Measurements from ENCODE around the gene RBMS2. TPM values are rescaled to one million over a fixed set of nuclear protein-coding genes. Genes with fewer than 3 reads are reported as not detected.
"Not testable (repeated sequence)": the region's sequence is repeated elsewhere in the genome, so short reads cannot be mapped to it uniquely, and the experiment has no call there.

RBMS2 gene
- total and polyA plus RNA-seq, 10 of the 15 experiments (the other 5 are each of a cell fraction or from before 2014, with no cell fraction given) = 0.56 to 7.1 (median 2.4) TPM

GRCh38 chr12:56493409-56494105 lies 28.1 kb upstream of the RBMS2 start:
- in situ Hi-C loops (cut with MboI); H3K4me1 ChIP-seq (ENCODE audit: control insufficient read depth, insufficient read depth, low read length); H3K27me3 ChIP-seq (replicated peaks in 1 of 2; ENCODE audit: control insufficient read depth in 2 of 2, insufficient read depth in 2 of 2, low read length in 1 of 2); H3K9ac ChIP-seq (ENCODE audit: control insufficient read depth, insufficient read depth, low read length); H3K9me3 ChIP-seq (replicated peaks; ENCODE audit: control insufficient read depth, insufficient read depth, low read length); RAD21 ChIA-PET (ENCODE audit: unreplicated experiment); SMC1A ChIA-PET (ENCODE audit: uncharacterized antibody, unreplicated experiment); DNase-seq (ENCODE audit: low read depth, low spot score); CTCF ChIA-PET; H4K20me1 ChIP-seq (ENCODE audit: control insufficient read depth, insufficient read depth); H3K79me2 ChIP-seq (ENCODE audit: control insufficient read depth, insufficient read depth, low read length); H3K4me3 ChIP-seq; intact Hi-C loops (cut with micrococcal nuclease; ENCODE audit: unreplicated experiment); FAIRE-seq; H3K36me3 ChIP-seq (ENCODE audit: control insufficient read depth in 2 of 2, insufficient read depth in 2 of 2, low read length in 1 of 2); H2AFZ ChIP-seq (ENCODE audit: control insufficient read depth, low read depth, low read length); ATAC-seq; H3K4me2 ChIP-seq (ENCODE audit: control insufficient read depth, insufficient read depth); H3K27ac ChIP-seq (ENCODE audit: control insufficient read depth, insufficient read depth); BruUV-seq (replicated peaks): not testable (repeated sequence)
- POLR2A ChIA-PET = interaction anchor here (0.7 kb wide), 1 partner anchor 507 kb away, joined by 4 read pairs; no protein-coding TSS in a partner anchor
- WGBS (ENCODE audit: insufficient coverage, insufficient replicate concordance, low lambda C conversion rate, missing lambda C conversion rate) = 88% methylated on average over 25 of the region's 31 CpGs

DNA sequence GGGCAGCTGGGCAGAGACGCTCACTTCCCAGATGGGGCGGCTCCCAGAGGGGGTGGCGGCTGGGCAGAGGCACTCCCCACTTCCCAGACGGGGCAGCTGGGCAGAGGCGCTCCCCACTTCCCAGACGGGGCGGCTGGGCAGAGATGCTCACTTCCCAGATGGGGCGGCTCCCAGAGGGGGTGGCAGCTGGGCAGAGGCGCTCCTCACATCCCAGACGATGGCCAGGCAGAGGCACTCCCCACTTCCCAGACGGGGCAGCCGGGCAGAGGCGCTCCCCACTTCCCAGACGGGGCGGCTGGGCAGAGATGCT lies 27.6 kb upstream of the RBMS2 start:
- H3K9ac ChIP-seq (ENCODE audit: control insufficient read depth, insufficient read depth, low read length); H3K36me3 ChIP-seq (ENCODE audit: control insufficient read depth in 2 of 2, insufficient read depth in 2 of 2, low read length in 1 of 2); H3K79me2 ChIP-seq (ENCODE audit: control insufficient read depth, insufficient read depth, low read length); H3K4me1 ChIP-seq (ENCODE audit: control insufficient read depth, insufficient read depth, low read length); H3K9me3 ChIP-seq (replicated peaks; ENCODE audit: control insufficient read depth, insufficient read depth, low read length); H3K4me3 ChIP-seq; H2AFZ ChIP-seq (ENCODE audit: control insufficient read depth, low read depth, low read length); SMC1A ChIA-PET (ENCODE audit: uncharacterized antibody, unreplicated experiment); FAIRE-seq; POLR2A ChIA-PET; H3K27ac ChIP-seq (ENCODE audit: control insufficient read depth, insufficient read depth); in situ Hi-C loops (cut with MboI); H3K4me2 ChIP-seq (ENCODE audit: control insufficient read depth, insufficient read depth); H3K27me3 ChIP-seq (replicated peaks in 1 of 2; ENCODE audit: control insufficient read depth in 2 of 2, insufficient read depth in 2 of 2, low read length in 1 of 2); ATAC-seq; CTCF ChIA-PET; DNase-seq (ENCODE audit: low read depth, low spot score); H4K20me1 ChIP-seq (ENCODE audit: control insufficient read depth, insufficient read depth); RAD21 ChIA-PET (ENCODE audit: unreplicated experiment); BruUV-seq (replicated peaks); intact Hi-C loops (cut with micrococcal nuclease; ENCODE audit: unreplicated experiment): not testable (repeated sequence)
- WGBS (ENCODE audit: insufficient coverage, insufficient replicate concordance, low lambda C conversion rate, missing lambda C conversion rate) = 93% methylated on average over 8 of the region's 15 CpGs

DNA sequence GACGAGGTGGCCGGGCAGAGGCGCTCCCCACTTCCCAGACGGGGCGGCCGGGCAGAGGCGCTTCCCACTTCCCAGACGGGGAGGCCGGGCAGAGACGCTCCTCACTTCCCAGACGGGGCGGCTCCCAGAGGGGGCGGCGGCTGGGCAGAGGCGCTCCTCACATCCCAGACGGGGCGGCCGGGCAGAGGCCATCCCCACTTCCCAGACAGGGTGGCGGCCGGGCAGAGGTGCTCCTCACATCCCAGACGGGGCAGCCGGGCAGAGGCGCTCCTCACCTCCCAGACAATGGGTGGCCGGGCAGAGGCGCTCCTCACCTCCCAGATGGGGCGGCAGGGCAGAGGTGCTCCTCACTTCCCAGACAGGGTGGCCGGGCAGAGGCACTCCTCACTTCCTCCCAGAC lies 27.1 kb upstream of the RBMS2 start:
- H3K4me2 ChIP-seq (ENCODE audit: control insufficient read depth, insufficient read depth); H3K79me2 ChIP-seq (ENCODE audit: control insufficient read depth, insufficient read depth, low read length); H3K36me3 ChIP-seq (ENCODE audit: control insufficient read depth in 2 of 2, insufficient read depth in 2 of 2, low read length in 1 of 2); H3K4me3 ChIP-seq; H3K27me3 ChIP-seq (replicated peaks in 1 of 2; ENCODE audit: control insufficient read depth in 2 of 2, insufficient read depth in 2 of 2, low read length in 1 of 2); H3K27ac ChIP-seq (ENCODE audit: control insufficient read depth, insufficient read depth); DNase-seq (ENCODE audit: low read depth, low spot score); CTCF ChIA-PET; H2AFZ ChIP-seq (ENCODE audit: control insufficient read depth, low read depth, low read length); H3K4me1 ChIP-seq (ENCODE audit: control insufficient read depth, insufficient read depth, low read length); RAD21 ChIA-PET (ENCODE audit: unreplicated experiment); H3K9ac ChIP-seq (ENCODE audit: control insufficient read depth, insufficient read depth, low read length); in situ Hi-C loops (cut with MboI); SMC1A ChIA-PET (ENCODE audit: uncharacterized antibody, unreplicated experiment); BruUV-seq (replicated peaks); ATAC-seq; POLR2A ChIA-PET; intact Hi-C loops (cut with micrococcal nuclease; ENCODE audit: unreplicated experiment); H4K20me1 ChIP-seq (ENCODE audit: control insufficient read depth, insufficient read depth); FAIRE-seq; H3K9me3 ChIP-seq (replicated peaks; ENCODE audit: control insufficient read depth, insufficient read depth, low read length): not testable (repeated sequence)
- WGBS (ENCODE audit: insufficient coverage, insufficient replicate concordance, low lambda C conversion rate, missing lambda C conversion rate) = 92% methylated on average over 23 of the region's 27 CpGs
